Heart right ventricle (tissue), 16 donors: ENCODE results near the gene ACVRL1. TPM values are rescaled to one million over a fixed set of nuclear protein-coding genes. Genes with fewer than 3 reads are reported as not detected.

ENCODE experiments used
- ATAC-seq, 8 donors: fragments of 200-7000 bp; cut with Tn5 transposase; one replicate each; pipeline ENCODE4 v1.9.1; 2020; ENCODE audit warnings: mild to moderate bottlenecking in 8 of 8, moderate library complexity in 8 of 8, moderate number of reproducible peaks in 1 of 8
- DNase-seq, 2 donors: peaks; one replicate each; pipeline ENCODE4 v3.0.0-alpha.2; 2020
- H3K27ac ChIP-seq, 10 donors: fragments of 200-600 bp; sonication (generic) in 2 of 10; one replicate each; pipeline versions ENCODE4 v1.5.0 to v1.8.0; 2020 to 2022; ENCODE audit warnings: mild to moderate bottlenecking in 3 of 10
- H3K27me3 ChIP-seq, 7 donors: fragments of 200-600 bp; one replicate each; pipeline ENCODE4 v1.8.0; 2021 to 2022; ENCODE audit warnings: mild to moderate bottlenecking in 2 of 7
- H3K36me3 ChIP-seq, 9 donors: fragments of 200-600 bp; sonication (generic) in 1 of 9; one replicate each; pipeline versions ENCODE4 v1.5.0 to v1.8.0; 2020 to 2022; ENCODE audit warnings: mild to moderate bottlenecking in 2 of 9
- H3K4me1 ChIP-seq, 9 donors: fragments of 200-600 bp; sonication (generic) in 1 of 9; one replicate each; pipeline versions ENCODE4 v1.5.0 to v1.8.0; 2020 to 2022; ENCODE audit warnings: mild to moderate bottlenecking in 4 of 9
- H3K4me3 ChIP-seq, 10 donors: fragments of 200-600 bp; sonication (generic) in 2 of 10; one replicate each; pipeline versions ENCODE4 v1.5.0 to v1.8.0; 2020 to 2022; ENCODE audit warnings: mild to moderate bottlenecking in 7 of 10, moderate library complexity in 2 of 10
- H3K9me3 ChIP-seq, 11 donors: fragments of 200-600 bp in 10 of 11; sonication (generic) in 2 of 11; one replicate each; pipeline versions ENCODE4 v1.5.0 to v1.8.0; 2013 to 2022; ENCODE audit warnings: mild to moderate bottlenecking in 2 of 11, control low read depth in 1 of 11, moderate library complexity in 1 of 11
- WGBS, 2 donors: extraction: QIAGEN DNeasy Blood & Tissue Kit; methylation state at CpG; one replicate each; pipeline ENCODE4 v1.1.7; 2013; ENCODE audit warnings: inconsistent platforms in 1 of 2; 5-methylcytosine and 5-hydroxymethylcytosine counted together
- intact Hi-C, 10 donors: fragments of 100-400 bp; cut with DNase I; formaldehyde crosslinking; loops; one replicate each; pipeline versions ENCODE4 v1.11.1 to v1.14.2; 2022
- polyA plus RNA-seq, 2 donors: library from polyadenylated mRNA; stranded (reverse); fragments of 200-250 nt; gene quantifications; one replicate each; pipeline ENCODE4 v1.2.3, GENCODE V29; 2013
- total RNA-seq, 10 donors: library from RNA; stranded (reverse); fragmentation: NEBNext Ultra II Directional in 3 of 10; extraction: Animal tissue kit (Norgen Biotek cat#: 25700) in 3 of 10; gene quantifications; one replicate each; pipeline versions ENCODE4 v1.2.1 to v1.2.4, GENCODE V29; 2021 to 2023
- TF ChIP-seq, protein P1 (sequence below), 9 donors: fragments of 200-600 bp; sonication (generic) in 2 of 9; IDR thresholded peaks; one replicate each; pipeline versions ENCODE4 v1.5.0 to v1.8.0; 2021 to 2022; ENCODE audit warnings: antibody characterized with exemption in 9 of 9, mild to moderate bottlenecking in 5 of 9, moderate library complexity in 1 of 9
- donor health status: Arrhythmogenic right ventricular cardiomyopathy.
- donor health status: ischemic (EF 13 %, LVEDD 7.1; RV severe dilation, severe dysfunction).
- donor health status: healthy with polysubstance abuse.
- donor health status: DM: no; HTN: yes; CAD: no.
- donor health status: DM: no; HTN: no; CAD: no.
- donor health status: ischemic (EF 25% LVEDD 6.9; RV normal size, moderate dysfunction).
- donor health status: ischemic (EF 25% LVEDD 5.7; RV mildly dilated, moderate dysfunction).
- donor health status: healthy.
- donor health status: DM: yes; HTN: yes; CAD: no.
- donor health status: Ischemic cardiomyopathy.
- donor health status: ischemic (EF 35%, LVEDD 5.7; RV mildly dilated, moderate dysfunction).
- donor health status: nonischemic (EF 11% LVEDD 7.7; RV severe dilation, severe dysfunction).
- donor health status: DM: yes; HTN: yes; CAD: no.
- donor health status: PGD.
- donor health status: ischemic (EF 29% LVEDD 5.4; RV normal size, mild dysfunction).
- donor health status: nonischemic (EF 23%, LVEDD 6.1; RV moderate dilation, normal function).

ACVRL1 gene
- total and polyA plus RNA-seq, 12 donors, result 16.6 to 68.0 (median 30.4) TPM

DNA sequence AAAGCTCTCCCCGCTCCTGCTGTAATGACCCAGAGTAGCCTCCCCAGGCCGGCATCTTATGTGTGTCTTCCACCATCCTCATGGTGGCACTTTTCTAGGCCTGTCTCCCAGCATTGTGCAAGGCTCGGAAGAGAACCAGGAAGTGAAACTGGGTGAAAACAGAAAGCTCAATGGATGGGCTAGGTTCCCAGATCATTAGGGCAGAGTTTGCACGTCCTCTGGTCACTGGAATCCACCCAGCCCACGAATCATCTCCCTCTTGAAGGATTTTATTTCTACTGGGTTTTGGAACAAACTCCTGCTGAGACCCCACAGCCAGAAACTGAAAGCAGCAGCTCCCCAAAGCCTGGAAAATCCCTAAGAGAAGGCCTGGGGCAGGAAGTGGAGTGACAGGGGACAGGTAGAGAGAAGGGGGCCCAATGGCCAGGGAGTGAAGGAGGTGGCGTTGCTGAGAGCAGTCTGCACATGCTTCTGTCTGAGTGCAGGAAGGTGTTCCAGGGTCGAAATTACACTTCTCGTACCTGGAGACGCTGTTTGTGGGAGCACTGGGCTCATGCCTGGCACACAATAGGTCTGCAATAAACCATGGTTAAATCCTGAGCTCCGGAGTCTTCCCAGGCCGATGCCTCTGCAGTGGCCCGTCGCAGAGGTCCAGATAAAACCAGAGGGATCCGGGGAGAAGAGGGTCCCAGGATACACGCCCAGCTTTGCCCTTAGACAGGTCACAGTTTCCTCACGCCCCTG is 15.6 kb downstream of the ACVRL1 start:
- TF ChIP-seq, protein P1, sequence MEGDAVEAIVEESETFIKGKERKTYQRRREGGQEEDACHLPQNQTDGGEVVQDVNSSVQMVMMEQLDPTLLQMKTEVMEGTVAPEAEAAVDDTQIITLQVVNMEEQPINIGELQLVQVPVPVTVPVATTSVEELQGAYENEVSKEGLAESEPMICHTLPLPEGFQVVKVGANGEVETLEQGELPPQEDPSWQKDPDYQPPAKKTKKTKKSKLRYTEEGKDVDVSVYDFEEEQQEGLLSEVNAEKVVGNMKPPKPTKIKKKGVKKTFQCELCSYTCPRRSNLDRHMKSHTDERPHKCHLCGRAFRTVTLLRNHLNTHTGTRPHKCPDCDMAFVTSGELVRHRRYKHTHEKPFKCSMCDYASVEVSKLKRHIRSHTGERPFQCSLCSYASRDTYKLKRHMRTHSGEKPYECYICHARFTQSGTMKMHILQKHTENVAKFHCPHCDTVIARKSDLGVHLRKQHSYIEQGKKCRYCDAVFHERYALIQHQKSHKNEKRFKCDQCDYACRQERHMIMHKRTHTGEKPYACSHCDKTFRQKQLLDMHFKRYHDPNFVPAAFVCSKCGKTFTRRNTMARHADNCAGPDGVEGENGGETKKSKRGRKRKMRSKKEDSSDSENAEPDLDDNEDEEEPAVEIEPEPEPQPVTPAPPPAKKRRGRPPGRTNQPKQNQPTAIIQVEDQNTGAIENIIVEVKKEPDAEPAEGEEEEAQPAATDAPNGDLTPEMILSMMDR (IDR thresholded peaks at IDR 0.05), result peak in 1 of 9 donors; percentile 6

DNA sequence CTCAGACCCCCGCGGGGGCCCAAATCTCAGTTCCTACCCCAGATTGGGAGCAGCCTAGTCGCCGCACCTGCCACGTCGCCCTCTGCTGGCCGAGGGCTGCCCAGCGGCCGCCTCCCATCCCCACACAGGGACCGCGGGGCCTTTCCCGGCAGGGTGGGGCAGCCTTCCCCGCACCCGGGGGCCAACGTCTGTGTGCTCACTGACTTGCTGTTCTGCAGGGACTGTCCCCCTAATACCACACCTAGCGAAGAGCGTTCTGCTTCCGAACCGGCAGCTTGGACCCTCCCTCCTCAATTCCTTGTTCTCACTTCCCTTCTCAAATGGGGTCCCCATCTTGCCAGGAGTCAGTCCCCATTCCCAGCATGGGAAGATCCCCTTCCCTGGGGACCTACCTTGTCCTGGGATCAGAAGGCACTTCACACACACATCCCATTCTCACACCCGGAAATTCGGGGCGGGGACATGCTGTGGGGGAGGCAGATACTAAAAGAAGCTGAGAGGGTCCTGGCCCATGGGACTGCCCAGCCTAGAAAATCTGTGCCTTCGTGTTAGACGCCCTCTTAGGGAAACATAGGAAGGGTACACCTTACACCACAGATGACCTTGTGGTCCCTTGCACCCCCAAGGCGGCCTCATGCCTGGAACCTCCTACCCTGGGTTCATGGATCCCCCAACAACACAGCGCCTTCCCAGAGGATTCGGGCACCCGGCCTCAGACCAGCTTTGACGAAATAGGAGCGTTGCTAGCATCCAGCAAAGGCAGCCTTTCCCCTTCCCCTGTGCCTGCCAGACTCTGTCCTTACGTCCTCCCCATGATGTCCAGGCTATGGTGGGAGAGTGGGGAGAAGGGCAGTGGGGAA is 16.4 kb downstream of the ACVRL1 start:
- no peaks in the 10 kb centered on the region for H3K9me3 ChIP-seq
- TF ChIP-seq, protein P1 (IDR thresholded peaks at IDR 0.05), result peak; percentile 84 to 96 (median 92)
- peaks cover 10 to 57% (median 48%) of the 10 kb centered on the region in 9 donors for H3K4me1 ChIP-seq
- peak in 7 of 8 donors; percentile 65 to 86 (median 85) for ATAC-seq
- H3K36me3 ChIP-seq, result peaks cover 0 to 26% (median 0%) of the 10 kb centered on the region in 9 donors
- H3K27me3 ChIP-seq, result no peaks in the 10 kb centered on the region
- H3K27ac ChIP-seq, result peak overlapping the region in 9 of 10 donors; percentile 63 to 89 (median 85)
- DNase-seq, result peak; percentile 73 to 80
- 23 to 26% methylated on average over 31 of the region's 31 CpGs for WGBS, 2 donors
- intact Hi-C loops, result loop anchor here in 7 of 10 donors (1.0 to 10.0 kb wide), 6 partner anchors 27 to 57 kb away; partner anchors contain the start of gene ANKRD33 (in 1 of the 7)
- peak overlapping the region in 7 of 10 donors; percentile 4 to 37 (median 27) for H3K4me3 ChIP-seq

More for the DNA sequence above, 15.6 kb downstream of the ACVRL1 start:
- intact Hi-C loops, result loop anchor here in 6 of 10 donors (1.0 to 10.0 kb wide), 6 partner anchors 26 to 58 kb away; partner anchors contain the start of gene ANKRD33 (in 1 of the 6)
- WGBS, 2 donors, result 46 to 47% methylated on average over 16 of the region's 16 CpGs
- peaks cover 0 to 34% (median 0%) of the 10 kb centered on the region in 9 donors for H3K36me3 ChIP-seq
- no peaks in the 10 kb centered on the region for H3K27me3 ChIP-seq
- H3K4me3 ChIP-seq, result peak overlapping the region in 7 of 10 donors; percentile 4 to 37 (median 27)
- H3K27ac ChIP-seq, result peak overlapping the region; percentile 17 to 89 (median 83)
- H3K4me1 ChIP-seq, result peaks cover 11 to 63% (median 53%) of the 10 kb centered on the region in 9 donors
- no peaks in the 10 kb centered on the region for H3K9me3 ChIP-seq
- DNase-seq (peak in 1 of 2 donors; percentile 73), ATAC-seq (peak; percentile 46 to 75 (median 70))

DNA sequence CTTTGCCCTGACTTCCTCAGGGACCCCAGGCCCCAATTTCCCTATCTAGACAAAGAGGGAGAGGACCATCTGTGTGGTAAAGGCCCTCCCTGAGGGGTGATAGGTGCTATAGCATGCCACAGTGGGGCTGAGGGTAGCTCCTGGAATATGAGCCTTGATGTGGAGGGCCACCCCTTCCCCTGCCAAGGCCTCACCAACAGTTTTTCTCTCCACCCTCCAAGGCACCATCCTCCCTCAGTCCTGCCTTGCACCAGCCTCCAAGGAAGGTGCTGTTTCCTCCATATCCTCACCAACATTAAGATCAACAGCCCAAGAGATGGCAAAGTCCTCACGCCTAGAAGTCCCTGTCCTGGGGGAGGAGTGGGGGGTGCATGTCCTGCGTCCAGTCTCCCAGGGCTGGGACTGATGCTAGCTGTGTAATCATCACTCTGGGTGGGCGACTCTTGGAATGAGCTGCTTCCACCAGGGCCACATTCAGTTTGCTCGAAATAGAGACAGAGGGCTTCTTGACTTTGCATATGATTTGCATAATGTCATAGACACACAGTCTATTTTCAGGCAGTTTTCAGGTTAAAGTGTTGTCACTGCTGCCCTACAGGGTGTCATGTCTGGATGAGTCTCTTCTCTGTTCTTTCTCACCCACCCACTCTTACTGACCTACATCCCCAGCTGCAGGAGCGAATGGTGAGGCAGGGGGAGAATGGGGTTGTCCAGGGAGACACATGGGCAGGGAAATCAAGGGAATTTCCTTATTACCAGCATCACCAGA is 17.4 kb downstream of the ACVRL1 start:
- H3K4me3 ChIP-seq, result no peak overlapping the region
- DNase-seq (no peak), ATAC-seq (no peak)
- H3K36me3 ChIP-seq, result peaks cover 0 to 19% (median 0%) of the 10 kb centered on the region in 9 donors
- intact Hi-C loops, result loop anchor here in 6 of 10 donors (2.0 to 10.0 kb wide), 6 partner anchors 30 to 58 kb away; partner anchors contain the start of gene ANKRD33 (in 1 of the 6)
- peaks cover 10 to 57% (median 48%) of the 10 kb centered on the region in 9 donors for H3K4me1 ChIP-seq
- no peaks in the 10 kb centered on the region for H3K9me3 ChIP-seq
- 84 to 87% methylated on average over 5 of the region's 5 CpGs for WGBS, 2 donors
- no peaks in the 10 kb centered on the region for H3K27me3 ChIP-seq
- TF ChIP-seq, protein P1 (IDR thresholded peaks at IDR 0.05), result no peak
- peak overlapping the region in 8 of 10 donors; percentile 22 to 89 (median 73) for H3K27ac ChIP-seq
